IPS-11a (cell line): Measurements from ENCODE around the gene ADCY2.

Experiments used
- H3K4me3 ChIP-seq: one replicate; pipeline ENCODE4 v1.5.1; 2013; ENCODE audit warnings: low read depth, low read length, control low read depth

Gene ADCY2

GRCh38 chr5:7501061-7501460 is 105.1 kb downstream of the ADCY2 start:
- H3K4me3 ChIP-seq, result no peak overlapping the region

GRCh38 chr5:7503564-7503963 is 107.6 kb downstream of the ADCY2 start:
- H3K4me3 ChIP-seq, result no peak overlapping the region

GRCh38 chr5:7515284-7515914 is 119.5 kb downstream of the ADCY2 start:
- no peak overlapping the region for H3K4me3 ChIP-seq

GRCh38 chr5:7516253-7516652 is 120.3 kb downstream of the ADCY2 start:
- H3K4me3 ChIP-seq, result no peak overlapping the region

- H3K4me3 ChIP-seq, result no peak overlapping the region
Measured at GRCh38 chr5:7517006-7517405, 121.1 kb downstream of the ADCY2 start.

GRCh38 chr5:7518947-7519560 is 123.1 kb downstream of the ADCY2 start:
- H3K4me3 ChIP-seq, result no peak overlapping the region

- H3K4me3 ChIP-seq, result no peak overlapping the region
Measured at GRCh38 chr5:7519564-7519963, 123.6 kb downstream of the ADCY2 start.

GRCh38 chr5:7529880-7530279 is 133.9 kb downstream of the ADCY2 start:
- H3K4me3 ChIP-seq, result no peak overlapping the region

GRCh38 chr5:7533941-7534340 is 138.0 kb downstream of the ADCY2 start:
- no peak overlapping the region for H3K4me3 ChIP-seq

GRCh38 chr5:7534505-7534904 is 138.6 kb downstream of the ADCY2 start:
- no peak overlapping the region for H3K4me3 ChIP-seq

- H3K4me3 ChIP-seq, result no peak overlapping the region
Measured at GRCh38 chr5:7537573-7537972, 141.6 kb downstream of the ADCY2 start.

- no peak overlapping the region for H3K4me3 ChIP-seq
Measured at GRCh38 chr5:7539571-7539970, 143.6 kb downstream of the ADCY2 start.

GRCh38 chr5:7540736-7541485 is 145.0 kb downstream of the ADCY2 start:
- no peak overlapping the region for H3K4me3 ChIP-seq

- no peak overlapping the region for H3K4me3 ChIP-seq
Measured at GRCh38 chr5:7541898-7542297, 146.0 kb downstream of the ADCY2 start.

- no peak overlapping the region for H3K4me3 ChIP-seq
Measured at GRCh38 chr5:7546555-7546954, 150.6 kb downstream of the ADCY2 start.

- H3K4me3 ChIP-seq, result no peak overlapping the region
Measured at GRCh38 chr5:7548596-7548995, 152.7 kb downstream of the ADCY2 start.

- no peak overlapping the region for H3K4me3 ChIP-seq
Measured at GRCh38 chr5:7565559-7565958, 169.6 kb downstream of the ADCY2 start.

GRCh38 chr5:7576023-7576715 is 180.2 kb downstream of the ADCY2 start:
- H3K4me3 ChIP-seq, result no peak overlapping the region

GRCh38 chr5:7577381-7577780 is 181.4 kb downstream of the ADCY2 start:
- no peak overlapping the region for H3K4me3 ChIP-seq

GRCh38 chr5:7578071-7578470 is 182.1 kb downstream of the ADCY2 start:
- no peak overlapping the region for H3K4me3 ChIP-seq

GRCh38 chr5:7584749-7585148 is 188.8 kb downstream of the ADCY2 start:
- H3K4me3 ChIP-seq, result no peak overlapping the region

- H3K4me3 ChIP-seq, result no peak overlapping the region
Measured at GRCh38 chr5:7585807-7586206, 189.9 kb downstream of the ADCY2 start.
